NCI-H345 treated with DMSO at 0.1 percent for 48 hours (cell line): ENCODE measurements around the gene IL5RA.

Source experiments
- DNase-seq: peaks from one replicate; lab custom pipeline; 2025; ENCODE audit not compliant: unreplicated experiment; lab: John Stamatoyannopoulos, UW

Gene IL5RA, protein sequence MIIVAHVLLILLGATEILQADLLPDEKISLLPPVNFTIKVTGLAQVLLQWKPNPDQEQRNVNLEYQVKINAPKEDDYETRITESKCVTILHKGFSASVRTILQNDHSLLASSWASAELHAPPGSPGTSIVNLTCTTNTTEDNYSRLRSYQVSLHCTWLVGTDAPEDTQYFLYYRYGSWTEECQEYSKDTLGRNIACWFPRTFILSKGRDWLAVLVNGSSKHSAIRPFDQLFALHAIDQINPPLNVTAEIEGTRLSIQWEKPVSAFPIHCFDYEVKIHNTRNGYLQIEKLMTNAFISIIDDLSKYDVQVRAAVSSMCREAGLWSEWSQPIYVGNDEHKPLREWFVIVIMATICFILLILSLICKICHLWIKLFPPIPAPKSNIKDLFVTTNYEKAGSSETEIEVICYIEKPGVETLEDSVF

DNA sequence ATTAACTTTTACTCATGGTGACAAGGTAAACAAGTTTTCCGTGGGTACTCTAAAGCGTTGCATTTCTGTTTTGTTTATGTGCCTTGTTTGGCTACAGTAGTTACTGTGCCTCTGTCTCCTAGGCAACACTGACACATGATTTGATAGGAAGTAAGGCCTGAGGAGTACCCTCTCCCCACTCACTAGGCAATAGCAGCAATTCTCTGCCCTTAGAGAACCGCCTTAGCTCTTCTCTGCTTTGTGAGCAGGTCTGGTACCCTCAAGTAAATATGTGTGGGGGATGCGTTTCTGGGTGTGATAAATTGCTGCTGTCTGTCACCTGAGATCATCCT is at the start of gene IL5RA:
IL5RA (minus strand) TSS at position 76 of the 332 bp plus-strand sequence. CDS start 5,390 bp downstream, outside the sequence.
- no peak for DNase-seq

GRCh38 chr3:3157484-3157883 is 47.3 kb upstream of the IL5RA start:
- DNase-seq, result no peak

DNA sequence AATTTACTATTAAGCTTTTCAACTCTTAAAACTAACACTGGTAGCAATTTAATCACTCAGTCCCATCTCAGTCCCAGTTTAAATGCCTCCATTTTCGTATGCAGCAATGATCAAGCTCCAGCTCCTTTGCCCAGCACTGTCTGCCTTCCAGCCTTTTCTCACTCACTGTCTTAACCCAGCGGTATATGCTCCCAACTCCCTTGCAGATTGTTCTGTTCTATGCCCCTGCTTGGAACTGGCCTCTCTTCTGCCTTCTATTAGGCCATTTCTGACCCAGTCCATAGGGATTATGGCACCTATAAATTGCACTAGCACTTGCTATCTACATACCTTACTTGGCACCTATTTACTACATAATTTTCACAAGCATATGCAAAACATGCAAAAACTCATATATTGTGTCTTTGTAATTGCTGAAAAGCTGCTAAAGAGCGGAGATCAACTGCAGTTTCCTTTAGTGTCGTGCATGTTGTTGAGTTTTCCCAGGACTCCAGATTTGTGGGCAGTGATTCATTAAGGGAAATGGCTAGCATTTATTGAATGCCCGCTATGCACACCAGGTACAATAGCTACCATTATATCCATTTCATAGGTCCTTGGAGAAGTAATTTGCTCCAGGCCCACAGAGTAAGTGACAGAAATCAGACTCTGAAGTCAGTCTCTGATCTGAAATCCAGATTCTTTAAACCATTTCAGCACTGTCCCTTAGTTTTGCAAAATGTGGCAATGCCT is 44.9 kb upstream of the IL5RA start:
- DNase-seq, result no peak

DNA sequence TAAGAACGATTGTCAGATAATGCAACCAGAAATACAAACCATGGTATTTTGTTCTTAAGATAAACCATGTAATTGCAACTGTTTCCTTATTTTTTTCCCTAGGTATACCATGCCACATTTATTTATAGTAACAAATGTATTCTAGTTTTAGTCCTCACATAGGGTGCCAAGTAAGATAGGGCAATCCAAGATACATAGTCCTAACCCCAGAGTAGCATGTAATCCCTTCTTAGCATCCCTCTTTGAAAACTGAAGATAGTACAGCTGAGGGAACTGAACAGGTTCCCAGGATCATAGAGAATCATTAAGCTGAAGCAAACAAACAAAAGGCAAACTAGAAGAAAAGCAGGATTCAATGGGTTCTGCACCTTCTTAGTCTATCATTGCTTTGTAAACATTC is 41.3 kb upstream of the IL5RA start:
- no peak for DNase-seq

DNA sequence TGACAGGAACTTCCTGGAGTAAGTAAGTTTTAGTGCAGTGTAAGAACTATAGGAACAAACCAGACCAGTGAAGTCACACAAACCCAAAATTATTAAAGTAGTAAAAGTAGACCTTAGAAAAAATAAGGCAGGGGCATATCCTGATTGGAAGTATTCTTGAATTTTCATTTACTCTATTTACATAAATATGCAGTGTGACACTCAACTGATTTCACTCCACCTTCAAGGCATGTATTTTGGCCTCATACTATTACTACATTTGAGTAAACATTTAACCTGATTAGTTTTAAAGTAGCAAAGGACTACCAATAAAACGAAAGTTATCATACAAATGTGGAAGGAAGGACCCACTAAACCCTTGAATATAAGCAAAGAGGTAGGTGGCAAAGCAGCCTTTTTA is 39.4 kb upstream of the IL5RA start:
- no peak for DNase-seq

DNA sequence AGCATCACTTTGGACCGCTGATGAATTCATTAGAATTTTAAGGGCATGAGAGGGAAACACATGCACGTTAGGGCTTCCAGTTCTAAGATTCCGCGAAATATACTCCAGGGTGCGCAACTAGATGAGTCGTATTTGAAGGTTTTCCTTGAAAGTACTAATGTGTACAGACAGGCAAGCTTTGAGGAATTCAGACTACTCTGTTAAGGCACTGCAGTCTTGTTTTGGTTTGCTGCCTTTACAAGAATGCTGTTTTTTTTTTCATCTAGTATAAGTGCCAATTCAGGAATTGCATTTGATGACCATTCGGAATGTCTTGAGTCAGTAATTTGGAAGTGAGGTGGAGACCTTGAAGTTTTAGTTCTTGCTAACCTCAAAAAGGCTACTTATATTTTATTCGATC is 35.7 kb upstream of the IL5RA start:
- no peak for DNase-seq

DNA sequence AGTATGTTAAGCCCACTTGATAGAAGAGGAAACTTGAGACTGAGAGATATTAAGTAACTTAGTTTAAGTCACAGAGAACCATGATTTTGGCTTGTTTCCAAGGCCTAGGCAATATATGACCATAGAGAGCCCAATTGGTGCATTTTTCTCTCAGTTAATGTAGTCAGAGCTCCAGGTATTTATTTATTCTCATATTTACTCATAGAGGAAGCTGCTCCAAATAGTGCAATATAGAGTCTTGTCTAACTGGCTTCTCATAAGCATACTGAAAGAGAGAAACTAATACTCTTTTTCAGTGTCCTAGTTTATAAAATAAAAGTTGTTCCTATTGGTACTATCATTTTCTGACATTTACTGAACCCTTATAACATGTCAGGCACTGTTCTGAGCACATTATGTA is 31.8 kb upstream of the IL5RA start:
- DNase-seq, result no peak

DNA sequence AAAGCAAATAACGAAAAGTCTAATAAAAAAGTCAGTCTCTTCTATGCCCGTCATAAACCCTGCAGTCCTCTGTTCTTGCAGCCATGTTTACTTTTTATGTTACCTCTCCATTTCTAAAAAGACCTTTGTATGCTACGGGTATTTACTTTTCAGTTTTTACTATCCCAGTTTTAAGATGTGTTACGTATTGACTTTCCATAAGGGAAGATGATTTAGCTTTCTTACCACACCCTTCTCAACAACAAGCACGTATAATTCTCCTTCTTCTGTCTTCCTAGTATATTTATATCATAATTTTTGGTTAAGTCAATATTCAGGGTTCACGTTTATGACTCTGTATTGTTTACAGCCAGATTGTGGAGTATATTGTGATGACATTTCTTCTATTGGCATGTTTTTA is 27.4 kb upstream of the IL5RA start:
- no peak for DNase-seq

GRCh38 chr3:3134750-3135448 is 24.7 kb upstream of the IL5RA start:
- no peak for DNase-seq

DNA sequence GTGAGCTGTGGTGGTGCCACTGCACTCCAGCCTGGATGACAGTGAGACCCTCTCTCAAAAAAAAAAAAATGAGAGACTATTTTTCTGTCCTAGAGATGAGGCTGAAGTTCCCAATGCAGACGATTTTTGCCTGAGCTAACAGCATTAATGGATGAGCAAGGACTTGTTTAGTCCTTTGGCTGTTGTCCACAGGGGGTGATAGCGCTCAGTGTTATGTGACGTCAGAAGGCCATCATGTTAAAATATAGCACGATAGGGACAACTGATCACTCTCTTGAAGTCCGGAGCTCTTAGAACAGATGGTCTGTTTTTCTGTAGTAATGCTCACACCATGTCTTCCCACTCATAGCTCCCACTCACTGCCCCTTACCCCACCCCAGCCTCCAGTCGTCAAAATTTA is 23.3 kb upstream of the IL5RA start:
- DNase-seq, result no peak

GRCh38 chr3:3129579-3129978 is 19.4 kb upstream of the IL5RA start:
- no peak for DNase-seq

DNA sequence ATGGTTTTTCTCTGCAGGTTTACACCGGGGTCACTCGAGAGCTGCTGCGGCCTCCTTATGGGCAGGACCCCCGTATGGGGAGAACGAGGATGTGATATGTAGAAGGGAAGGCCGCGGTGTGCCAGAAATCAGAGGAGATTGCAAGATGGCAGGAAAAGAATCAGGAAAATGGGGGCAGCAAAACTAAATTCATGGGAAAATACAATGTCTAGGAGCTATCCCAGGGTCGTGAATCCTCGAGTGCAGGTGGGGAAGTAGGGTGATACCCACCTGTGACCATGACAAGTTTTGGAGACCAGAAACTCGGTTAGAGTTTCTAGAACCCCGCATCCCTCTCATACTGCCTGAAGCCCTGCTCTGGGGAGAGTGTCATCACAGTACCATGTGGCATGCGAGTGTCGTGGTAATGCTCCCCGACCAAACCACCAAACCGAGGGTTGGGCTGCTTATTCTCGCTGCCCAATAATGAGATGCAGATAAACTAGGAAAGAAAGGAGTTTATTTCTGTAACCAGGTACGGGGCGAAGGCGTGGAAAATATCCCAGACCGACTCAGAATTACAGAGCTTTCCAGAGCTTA is 17.3 kb upstream of the IL5RA start:
- DNase-seq, result no peak

- DNase-seq, result peak; percentile 50
These were observed 16.6 kb upstream of the IL5RA start, which contains the start of gene TRNT1 for GRCh38 chr3:3126477-3127431. Gene TRNT1, plus strand, starts transcription at chr3:3126940. Its CDS starts 2,101 bp downstream, at chr3:3129041.

DNA sequence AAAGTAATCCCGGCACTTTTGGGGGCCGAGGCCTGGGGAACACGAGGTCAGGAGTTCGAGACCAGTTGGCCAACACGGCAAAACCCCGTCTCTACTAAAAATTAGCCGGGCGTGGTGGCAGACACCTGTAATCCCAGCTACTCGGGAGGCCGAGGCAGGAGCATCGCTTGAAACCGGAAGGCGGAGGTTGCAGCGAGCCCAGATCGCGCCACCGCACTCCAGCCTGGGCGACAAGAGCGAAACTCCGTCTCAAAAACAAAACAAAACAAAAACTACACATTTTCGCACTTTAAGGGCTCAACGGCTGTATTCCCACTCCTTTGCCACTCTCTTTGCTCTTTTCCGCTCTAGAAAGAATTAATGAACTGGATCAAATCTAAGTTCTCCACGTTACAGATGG is 15.8 kb upstream of the IL5RA start:
- no peak for DNase-seq

DNA sequence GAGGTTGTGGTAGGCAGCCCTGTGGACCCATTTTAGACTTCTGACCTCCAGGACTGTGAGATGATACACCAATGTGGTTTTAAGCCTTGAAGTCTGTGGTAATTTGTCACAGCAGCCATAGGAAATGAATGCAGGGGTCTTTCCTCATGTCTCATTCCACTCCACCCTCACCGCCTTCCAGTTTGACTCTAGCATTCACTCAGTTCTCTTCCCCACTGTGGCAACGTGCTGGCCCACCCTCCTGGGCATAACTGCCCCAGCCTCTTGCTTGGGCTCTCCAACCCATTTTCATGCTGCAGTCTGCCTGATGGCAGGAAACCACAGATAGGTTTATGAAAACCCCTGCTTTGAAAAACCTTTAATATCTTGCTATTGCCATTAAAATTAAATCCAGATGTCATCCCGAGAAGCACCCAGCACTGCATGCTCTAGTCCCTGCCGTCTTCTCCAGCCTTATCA is 9.2 kb upstream of the IL5RA start:
- no peak for DNase-seq

DNA sequence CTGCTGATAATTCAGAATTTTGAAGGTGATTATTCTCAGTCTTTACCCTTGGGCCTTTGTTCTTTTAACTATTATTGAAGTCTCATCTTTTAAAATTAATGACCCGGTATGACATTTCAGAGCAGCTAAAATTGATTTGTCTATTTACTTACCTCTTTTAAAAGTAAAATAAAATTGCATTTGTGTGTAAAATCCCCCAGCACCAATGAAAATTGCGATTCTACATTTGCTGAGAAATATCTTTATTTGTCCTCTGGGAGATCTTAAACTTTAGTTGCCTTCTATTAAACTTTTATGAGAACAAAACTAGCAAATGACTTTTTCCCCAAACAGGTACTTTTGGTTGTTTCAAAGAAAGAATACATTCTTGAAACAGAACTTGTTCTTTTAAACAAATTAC is 7.5 kb upstream of the IL5RA start:
- no peak for DNase-seq

- no peak for DNase-seq
These were observed 3.0 kb upstream of the IL5RA start for GRCh38 chr3:3113042-3113709.

DNA sequence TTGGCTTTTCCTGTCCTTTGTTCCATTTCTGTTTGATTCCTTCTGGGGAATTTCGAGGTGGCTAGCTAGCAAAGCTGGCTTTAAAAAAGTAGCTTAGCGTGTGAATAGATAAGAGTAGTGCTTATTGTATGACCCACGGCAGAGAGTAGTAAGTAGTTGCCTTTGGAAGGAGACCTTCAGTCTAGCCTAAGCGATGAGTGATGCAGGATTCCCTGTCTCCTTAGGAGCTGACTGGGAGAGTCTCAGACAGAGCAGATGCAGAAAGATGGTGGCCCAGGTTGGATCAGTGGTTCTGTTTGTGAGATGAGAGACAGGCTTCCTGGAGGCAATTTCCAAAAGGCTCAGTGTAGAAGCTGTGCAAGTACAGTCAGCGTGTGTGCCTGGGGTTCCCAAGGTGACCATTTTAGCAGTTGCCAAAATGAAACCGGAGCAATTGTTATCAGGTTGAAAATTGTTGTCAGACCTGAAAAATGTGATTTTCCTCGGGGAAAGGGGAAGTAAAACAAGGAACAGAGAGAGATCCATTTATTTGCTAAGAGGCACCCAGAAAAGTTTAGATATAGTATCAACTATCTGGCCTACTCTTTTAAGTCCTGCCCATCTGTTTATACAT is 681 bp upstream of the IL5RA start:
- no peak for DNase-seq
